GM23338 (cell line): ENCODE measurements around the gene PRLHR. TPM values are rescaled to one million over a fixed set of nuclear protein-coding genes. Genes with fewer than 3 reads are reported as not detected.

ENCODE experiments used
- ATAC-seq: fragments of 200-7000 bp; cut with Tn5 transposase; 3 replicates; pipeline ENCODE4 v1.9.1; 2020
- DNase-seq: peaks from one replicate; pipeline ENCODE4 v3.0.0-alpha.2; 2015; ENCODE audit warnings: low spot score
- H2AFZ ChIP-seq: fragments of 200-600 bp; sonication (generic); 2 replicates; pipeline ENCODE4 v1.8.0; 2016; ENCODE audit warnings: antibody characterized with exemption, mild to moderate bottlenecking, moderate library complexity
- H3F3A ChIP-seq: fragments of 200-600 bp; sonication (generic); replicated peaks from 2 replicates; pipeline ENCODE4 v1.8.0; 2017; ENCODE audit warnings: antibody characterized with exemption, mixed run types, low read depth
- H3K27ac ChIP-seq: fragments of 200-600 bp; sonication (generic); 2 replicates; pipeline ENCODE4 v1.6.1; 2016; ENCODE audit warnings: low read depth
- H3K27me3 ChIP-seq: fragments of 200-600 bp; sonication (generic); 2 replicates; pipeline ENCODE4 v1.8.0; 2016; ENCODE audit warnings: mild to moderate bottlenecking, mixed run types, moderate library complexity; ENCODE audit not compliant: insufficient read depth
- H3K36me3 ChIP-seq: fragments of 200-600 bp; sonication (generic); 2 replicates; pipeline ENCODE4 v1.8.0; 2016; ENCODE audit warnings: mild to moderate bottlenecking; ENCODE audit not compliant: insufficient read depth
- H3K4me1 ChIP-seq: fragments of 200-600 bp; sonication (generic); 2 replicates; pipeline ENCODE4 v1.8.0; 2016; ENCODE audit warnings: mild to moderate bottlenecking, moderate library complexity; ENCODE audit not compliant: insufficient read depth
- H3K4me2 ChIP-seq: fragments of 200-600 bp; sonication (generic); 2 replicates; pipeline ENCODE4 v1.7.1; 2017; ENCODE audit warnings: mixed run types
- H3K4me3 ChIP-seq: fragments of 200-600 bp; sonication (generic); 2 replicates; pipeline ENCODE4 v1.6.1; 2016; ENCODE audit warnings: mixed run types
- H3K79me2 ChIP-seq: fragments of 200-600 bp; sonication (generic); replicated peaks from 2 replicates; pipeline ENCODE4 v1.8.0; 2017; ENCODE audit warnings: mild to moderate bottlenecking; ENCODE audit not compliant: insufficient read depth
- H3K9me2 ChIP-seq: fragments of 200-600 bp; sonication (generic); 2 replicates; pipeline ENCODE4 v1.8.0; 2017; ENCODE audit not compliant: insufficient read depth
- H4K20me1 ChIP-seq: fragments of 200-600 bp; sonication (generic); replicated peaks from 2 replicates; pipeline ENCODE4 v1.8.0; 2017; ENCODE audit warnings: mild to moderate bottlenecking; ENCODE audit not compliant: insufficient read depth
- H3K27ac Mint-ChIP-seq: 2 replicates; pipeline ENCODE4 v1.8.0; 2020; ENCODE audit warnings: inconsistent platforms, mild to moderate bottlenecking, moderate library complexity, mixed read lengths
- H3K27me3 Mint-ChIP-seq: 3 replicates; pipeline ENCODE4 v1.8.0; 2022; ENCODE audit warnings: low read depth, mild to moderate bottlenecking, moderate library complexity, mixed read lengths, inconsistent platforms; ENCODE audit not compliant: insufficient read depth, poor library complexity
- H3K36me3 Mint-ChIP-seq: 3 replicates; pipeline ENCODE4 v1.8.0; 2021; ENCODE audit warnings: low read depth, mild to moderate bottlenecking, inconsistent platforms, moderate library complexity, mixed read lengths
- H3K4me1 Mint-ChIP-seq: 3 replicates; pipeline ENCODE4 v1.8.0; 2020; ENCODE audit warnings: mild to moderate bottlenecking, inconsistent platforms, mixed read lengths
- H3K4me3 Mint-ChIP-seq: 3 replicates; pipeline ENCODE4 v1.8.0; 2021; ENCODE audit warnings: moderate library complexity, mild to moderate bottlenecking, inconsistent platforms, mixed read lengths
- H3K9me3 Mint-ChIP-seq: 3 replicates; pipeline ENCODE4 v1.8.0; 2020; ENCODE audit warnings: moderate library complexity, mild to moderate bottlenecking, inconsistent platforms, mixed read lengths
- CREB1 ChIP-seq: fragments of 250-450 bp; sonication (Bioruptor Pico); IDR thresholded peaks from 2 replicates; pipeline ENCODE4 v1.5.0; 2020; ENCODE audit warnings: low read depth, mild to moderate bottlenecking, moderate library complexity
- ETS1 ChIP-seq: IDR thresholded peaks from 2 replicates; pipeline ENCODE4 v1.6.1; 2016; ENCODE audit warnings: antibody characterized with exemption
- JUNB ChIP-seq: IDR thresholded peaks from one replicate; pipeline ENCODE4 v1.6.1; 2016; ENCODE audit warnings: antibody characterized with exemption; ENCODE audit not compliant: unreplicated experiment
- NANOG ChIP-seq: IDR thresholded peaks from 2 replicates; pipeline ENCODE4 v1.6.1; 2016; ENCODE audit warnings: antibody characterized with exemption, borderline replicate concordance
- ZNF114 ChIP-seq: fragments of 250-450 bp; sonication (Bioruptor Pico); IDR thresholded peaks from 2 replicates; pipeline ENCODE4 v1.5.0; 2020; ENCODE audit warnings: mild to moderate bottlenecking, moderate library complexity
- ZNF331 ChIP-seq: fragments of 250-450 bp; sonication (Bioruptor Pico); IDR thresholded peaks from 2 replicates; pipeline ENCODE4 v1.5.0; 2020; ENCODE audit warnings: low read depth, mild to moderate bottlenecking, moderate library complexity
- ZNF462 ChIP-seq: fragments of 250-450 bp; sonication (Bioruptor Pico); IDR thresholded peaks from 2 replicates; pipeline ENCODE4 v1.5.0; 2020; ENCODE audit warnings: mild to moderate bottlenecking, moderate library complexity
- polyA plus RNA-seq: library from polyadenylated mRNA; unstranded; fragments of >200 nt; fragmentation: Nextera tagmentation; extraction: Ambion mirVana; gene quantifications from 2 replicates; pipeline ENCODE4 v1.2.1, GENCODE V29; 2016
- total RNA-seq: library from RNA; depleted of rRNA; stranded (reverse); fragments of >200 nt; shearing (Covaris generic); gene quantifications from 2 replicates; pipeline ENCODE4 v1.2.3, GENCODE V29; 2014
- TF ChIP-seq, protein P1 (sequence below), 2 experiments: fragments of 200-600 bp in 1 of 2; sonication (generic) in 1 of 2; conservative IDR thresholded peaks; 2 replicates each; pipeline versions ENCODE4 v1.5.1 to v1.6.1; 2016 to 2017; ENCODE audit warnings: antibody characterized with exemption in 2 of 2, low read depth in 2 of 2, mild to moderate bottlenecking in 2 of 2, moderate library complexity in 1 of 2
- TF ChIP-seq, protein P2 (sequence below): IDR thresholded peaks from one replicate; pipeline ENCODE4 v1.6.1; 2018; ENCODE audit warnings: antibody characterized with exemption; ENCODE audit not compliant: unreplicated experiment

PRLHR gene
- total and polyA plus RNA-seq, 2 experiments from 2014 or later = 0.24 TPM; not detected in 1

DNA sequence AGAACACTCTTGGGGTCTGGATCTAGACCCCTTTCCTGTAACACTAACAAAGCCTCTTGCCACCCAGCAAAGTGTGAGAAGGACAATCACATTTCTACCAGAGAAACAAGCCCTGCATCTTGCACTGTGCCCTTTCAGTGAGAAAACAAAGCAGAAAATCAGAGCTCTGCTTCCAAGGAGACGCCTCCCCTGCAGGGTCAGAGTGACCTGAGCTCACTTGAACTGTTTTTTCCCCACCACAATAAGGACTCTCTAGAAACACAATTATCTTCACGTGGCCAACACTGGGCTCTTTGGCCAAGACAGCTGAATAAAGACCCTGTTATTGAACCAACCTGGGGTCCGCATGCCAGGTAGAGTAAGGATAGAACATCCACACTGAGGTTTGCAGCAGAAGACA is 30.1 kb upstream of the PRLHR start:
- H3F3A ChIP-seq = no peaks in the 10 kb centered on the region
- Mint-ChIP-seq H3K27me3 (no peaks in the 10 kb centered on the region), H3K4me3 (no peak overlapping the region), H3K9me3 (no peaks in the 10 kb centered on the region), H3K4me1 (peaks cover 12% of the 10 kb centered on the region), H3K27ac (no peak overlapping the region), H3K36me3 (no peaks in the 10 kb centered on the region)
- no peaks in the 10 kb centered on the region for H3K36me3 ChIP-seq
- ATAC-seq (no peak; the same call in 2 of the 3 replicates), DNase-seq (no peak)
- no peak overlapping the region for H3K4me3 ChIP-seq
- H3K27me3 ChIP-seq = no peaks in the 10 kb centered on the region
- no peak overlapping the region for H3K4me2 ChIP-seq
- no peaks in the 10 kb centered on the region for H3K79me2 ChIP-seq
- H2AFZ ChIP-seq = 0 out of 2 replicates have a peak overlapping the region, but pooled peaks have one; percentile 59
- no peak for TF ChIP-seq CREB1 (CRISPR knock-in tag)
- no peak for TF ChIP-seq JUNB
- no peak for TF ChIP-seq ZNF331 (CRISPR knock-in tag)
- TF ChIP-seq ZNF114 (CRISPR knock-in tag) = no peak
- TF ChIP-seq ZNF462 (CRISPR knock-in tag) = no peak
- no peak for TF ChIP-seq ETS1
- TF ChIP-seq NANOG = no peak
- TF ChIP-seq, protein P1, sequence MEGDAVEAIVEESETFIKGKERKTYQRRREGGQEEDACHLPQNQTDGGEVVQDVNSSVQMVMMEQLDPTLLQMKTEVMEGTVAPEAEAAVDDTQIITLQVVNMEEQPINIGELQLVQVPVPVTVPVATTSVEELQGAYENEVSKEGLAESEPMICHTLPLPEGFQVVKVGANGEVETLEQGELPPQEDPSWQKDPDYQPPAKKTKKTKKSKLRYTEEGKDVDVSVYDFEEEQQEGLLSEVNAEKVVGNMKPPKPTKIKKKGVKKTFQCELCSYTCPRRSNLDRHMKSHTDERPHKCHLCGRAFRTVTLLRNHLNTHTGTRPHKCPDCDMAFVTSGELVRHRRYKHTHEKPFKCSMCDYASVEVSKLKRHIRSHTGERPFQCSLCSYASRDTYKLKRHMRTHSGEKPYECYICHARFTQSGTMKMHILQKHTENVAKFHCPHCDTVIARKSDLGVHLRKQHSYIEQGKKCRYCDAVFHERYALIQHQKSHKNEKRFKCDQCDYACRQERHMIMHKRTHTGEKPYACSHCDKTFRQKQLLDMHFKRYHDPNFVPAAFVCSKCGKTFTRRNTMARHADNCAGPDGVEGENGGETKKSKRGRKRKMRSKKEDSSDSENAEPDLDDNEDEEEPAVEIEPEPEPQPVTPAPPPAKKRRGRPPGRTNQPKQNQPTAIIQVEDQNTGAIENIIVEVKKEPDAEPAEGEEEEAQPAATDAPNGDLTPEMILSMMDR (conservative IDR thresholded peaks at IDR 0.05; ENCODE audit: low read depth in 2 of 2) = no peak
- TF ChIP-seq, protein P2, sequence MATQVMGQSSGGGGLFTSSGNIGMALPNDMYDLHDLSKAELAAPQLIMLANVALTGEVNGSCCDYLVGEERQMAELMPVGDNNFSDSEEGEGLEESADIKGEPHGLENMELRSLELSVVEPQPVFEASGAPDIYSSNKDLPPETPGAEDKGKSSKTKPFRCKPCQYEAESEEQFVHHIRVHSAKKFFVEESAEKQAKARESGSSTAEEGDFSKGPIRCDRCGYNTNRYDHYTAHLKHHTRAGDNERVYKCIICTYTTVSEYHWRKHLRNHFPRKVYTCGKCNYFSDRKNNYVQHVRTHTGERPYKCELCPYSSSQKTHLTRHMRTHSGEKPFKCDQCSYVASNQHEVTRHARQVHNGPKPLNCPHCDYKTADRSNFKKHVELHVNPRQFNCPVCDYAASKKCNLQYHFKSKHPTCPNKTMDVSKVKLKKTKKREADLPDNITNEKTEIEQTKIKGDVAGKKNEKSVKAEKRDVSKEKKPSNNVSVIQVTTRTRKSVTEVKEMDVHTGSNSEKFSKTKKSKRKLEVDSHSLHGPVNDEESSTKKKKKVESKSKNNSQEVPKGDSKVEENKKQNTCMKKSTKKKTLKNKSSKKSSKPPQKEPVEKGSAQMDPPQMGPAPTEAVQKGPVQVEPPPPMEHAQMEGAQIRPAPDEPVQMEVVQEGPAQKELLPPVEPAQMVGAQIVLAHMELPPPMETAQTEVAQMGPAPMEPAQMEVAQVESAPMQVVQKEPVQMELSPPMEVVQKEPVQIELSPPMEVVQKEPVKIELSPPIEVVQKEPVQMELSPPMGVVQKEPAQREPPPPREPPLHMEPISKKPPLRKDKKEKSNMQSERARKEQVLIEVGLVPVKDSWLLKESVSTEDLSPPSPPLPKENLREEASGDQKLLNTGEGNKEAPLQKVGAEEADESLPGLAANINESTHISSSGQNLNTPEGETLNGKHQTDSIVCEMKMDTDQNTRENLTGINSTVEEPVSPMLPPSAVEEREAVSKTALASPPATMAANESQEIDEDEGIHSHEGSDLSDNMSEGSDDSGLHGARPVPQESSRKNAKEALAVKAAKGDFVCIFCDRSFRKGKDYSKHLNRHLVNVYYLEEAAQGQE = no peak
- H3K4me1 ChIP-seq = peaks cover 10% of the 10 kb centered on the region; the same call in 1 of the 2 replicates
- H3K9me2 ChIP-seq = no peaks in the 10 kb centered on the region
- no peak overlapping the region for H3K27ac ChIP-seq
- no peaks in the 10 kb centered on the region for H4K20me1 ChIP-seq
